ENCODE data around the gene FARP1.

FARP1 gene

GRCh38 chr13:98288211-98288610 lies 145.3 kb downstream of the FARP1 start:
- no peak for DNase-seq (ENCODE audit: low spot score)

GRCh38 chr13:98289339-98289945 lies 146.5 kb downstream of the FARP1 start:
- no peak for DNase-seq (ENCODE audit: low spot score)

GRCh38 chr13:98290261-98290660 lies 147.4 kb downstream of the FARP1 start:
- no peak for DNase-seq (ENCODE audit: low spot score)

GRCh38 chr13:98291658-98292057 lies 148.8 kb downstream of the FARP1 start:
- peak; percentile 90 for DNase-seq (ENCODE audit: low spot score)

- no peak for DNase-seq (ENCODE audit: low spot score)
Measured at GRCh38 chr13:98293103-98293502, 150.2 kb downstream of the FARP1 start.

- DNase-seq (ENCODE audit: low spot score): no peak
Measured at GRCh38 chr13:98293570-98294142, 150.8 kb downstream of the FARP1 start.

GRCh38 chr13:98295371-98295770 lies 152.5 kb downstream of the FARP1 start:
- DNase-seq (ENCODE audit: low spot score): no peak

- DNase-seq (ENCODE audit: low spot score): no peak
Measured at GRCh38 chr13:98297051-98297450, 154.2 kb downstream of the FARP1 start.

GRCh38 chr13:98297745-98298144 lies 154.9 kb downstream of the FARP1 start:
- no peak for DNase-seq (ENCODE audit: low spot score)

- DNase-seq (ENCODE audit: low spot score): no peak
Measured at GRCh38 chr13:98298599-98298998, 155.7 kb downstream of the FARP1 start.

GRCh38 chr13:98299235-98299965 lies 156.5 kb downstream of the FARP1 start:
- DNase-seq (ENCODE audit: low spot score): no peak

GRCh38 chr13:98299966-98300350 lies 157.1 kb downstream of the FARP1 start:
- DNase-seq (ENCODE audit: low spot score): no peak

GRCh38 chr13:98300956-98301641 lies 158.2 kb downstream of the FARP1 start:
- DNase-seq (ENCODE audit: low spot score): peak; percentile 37

GRCh38 chr13:98301721-98302120 lies 158.8 kb downstream of the FARP1 start:
- DNase-seq (ENCODE audit: low spot score): no peak

GRCh38 chr13:98303858-98304257 lies 161.0 kb downstream of the FARP1 start:
- no peak for DNase-seq (ENCODE audit: low spot score)

GRCh38 chr13:98305670-98306069 lies 162.8 kb downstream of the FARP1 start:
- DNase-seq (ENCODE audit: low spot score): no peak

GRCh38 chr13:98307463-98308085 lies 164.7 kb downstream of the FARP1 start:
- no peak for DNase-seq (ENCODE audit: low spot score)

- no peak for DNase-seq (ENCODE audit: low spot score)
Measured at GRCh38 chr13:98308086-98308911, 165.4 kb downstream of the FARP1 start.

- DNase-seq (ENCODE audit: low spot score): no peak
Measured at GRCh38 chr13:98309569-98310335, 166.9 kb downstream of the FARP1 start.

- no peak for DNase-seq (ENCODE audit: low spot score)
Measured at GRCh38 chr13:98310485-98311199, 167.7 kb downstream of the FARP1 start.

All from pons (tissue), 1 donor.